ENCODE data around the gene FRRS1. TPM values are rescaled to one million over a fixed set of nuclear protein-coding genes. Genes with fewer than 3 reads are reported as not detected.

Gene FRRS1
- total and polyA plus RNA-seq, 2 of the 4 experiments (the other 2 are of a cell fraction) = 3.8 to 23.5 TPM

GRCh38 chr1:99677416-99677815 lies 89.0 kb downstream of the FRRS1 start:
- H3K27me3 ChIP-seq (ENCODE audit: control insufficient read depth, insufficient read depth, low read length) = no peaks in the 10 kb centered on the region
- TF ChIP-seq CHD1 (IDR thresholded peaks at IDR 0.05; ENCODE audit: low read depth, low read length) (no peak), MAFK (IDR thresholded peaks at IDR 0.05; ENCODE audit: low read depth, low read length) (no peak), RCOR1 (IDR thresholded peaks at IDR 0.05; ENCODE audit: insufficient replicate concordance, low read length) (no peak), BHLHE40 (IDR thresholded peaks at IDR 0.05; ENCODE audit: low read depth, low read length) (no peak), SMC3 (IDR thresholded peaks at IDR 0.05; ENCODE audit: low read depth, low read length) (no peak), POLR2A (IDR thresholded peaks at IDR 0.05; ENCODE audit: low read depth, low read length) (no peak), NFE2L2 (IDR thresholded peaks at IDR 0.05; ENCODE audit: low read depth, low read length) (no peak), ELK1 (IDR thresholded peaks at IDR 0.05; ENCODE audit: borderline replicate concordance, low read depth, low read length) (no peak), CEBPB (IDR thresholded peaks at IDR 0.05; ENCODE audit: low read depth, low read length) (no peak)
- TF ChIP-seq, protein P1, sequence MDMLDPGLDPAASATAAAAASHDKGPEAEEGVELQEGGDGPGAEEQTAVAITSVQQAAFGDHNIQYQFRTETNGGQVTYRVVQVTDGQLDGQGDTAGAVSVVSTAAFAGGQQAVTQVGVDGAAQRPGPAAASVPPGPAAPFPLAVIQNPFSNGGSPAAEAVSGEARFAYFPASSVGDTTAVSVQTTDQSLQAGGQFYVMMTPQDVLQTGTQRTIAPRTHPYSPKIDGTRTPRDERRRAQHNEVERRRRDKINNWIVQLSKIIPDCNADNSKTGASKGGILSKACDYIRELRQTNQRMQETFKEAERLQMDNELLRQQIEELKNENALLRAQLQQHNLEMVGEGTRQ (IDR thresholded peaks at IDR 0.05; ENCODE audit: low read depth, low read length) = no peak
- H2BK120ac ChIP-seq (ENCODE audit: low read depth, low read length) = no peak overlapping the region
- in situ Hi-C loops (cut with MboI; ENCODE audit: low sequenced_read_pairs) = no loop called here
- no peak overlapping the region for H3K4ac ChIP-seq (ENCODE audit: low read depth, low read length)
- no peak overlapping the region for H3K27ac ChIP-seq (ENCODE audit: insufficient read depth, low read length)
- no peak overlapping the region for H4K8ac ChIP-seq (ENCODE audit: low read depth in 2 of 2, low read length in 2 of 2)
- H3K23ac ChIP-seq (ENCODE audit: low read depth, low read length) = no peak overlapping the region
- intact Hi-C loops (cut with micrococcal nuclease) = no loop called here
- ChIA-PET POLR2A (ENCODE audit: unreplicated experiment) (no interaction called here), CTCF (no interaction called here)
- H3K4me3 ChIP-seq (ENCODE audit: insufficient read depth, low read depth, low read length) = no peak overlapping the region
- WGBS, 2 experiments (ENCODE audit: extremely low coverage in 2 of 2, insufficient read length in 1 of 2) = no CpG with 5 or more reads among the region's 2 CpGs
- no peak overlapping the region for H4K91ac ChIP-seq (ENCODE audit: insufficient read depth, low read depth, low read length)
- no peak overlapping the region for H2AFZ ChIP-seq (replicated peaks; ENCODE audit: low read length, poor library complexity)
- no peaks in the 10 kb centered on the region for H3K9me3 ChIP-seq (ENCODE audit: control insufficient read depth, insufficient read depth, low read length)
- no peak overlapping the region for H3K4me2 ChIP-seq (ENCODE audit: low read depth, low read length)
- no peak overlapping the region for H2BK20ac ChIP-seq (ENCODE audit: low read depth, low read length)
- no peak overlapping the region for H2AK9ac ChIP-seq (replicated peaks; ENCODE audit: low read depth, low read length, poor library complexity)
- H3K56ac ChIP-seq (ENCODE audit: extremely low read depth, insufficient read depth, low read length) = no peak overlapping the region
- no peaks in the 10 kb centered on the region for H3K36me3 ChIP-seq (ENCODE audit: control insufficient read depth, insufficient read depth, low read length)
- no peak overlapping the region for H2BK5ac ChIP-seq (ENCODE audit: low read depth, low read length, poor library complexity, severe bottlenecking)
- no peaks in the 10 kb centered on the region for H4K20me1 ChIP-seq (ENCODE audit: insufficient read depth, low read length)
- no peak overlapping the region for H4K5ac ChIP-seq (ENCODE audit: low read depth, low read length)
- no peak overlapping the region for H3K9ac ChIP-seq (ENCODE audit: low read depth, low read length)
- no peak for ATAC-seq (ENCODE audit: low read depth)
- no peaks in the 10 kb centered on the region for H3K79me1 ChIP-seq (ENCODE audit: low read depth in 1 of 2, low read length in 2 of 2)
- no peak overlapping the region for H2BK15ac ChIP-seq (ENCODE audit: low read depth, low read length)
- H3K18ac ChIP-seq (ENCODE audit: low read depth, low read length) = no peak overlapping the region
- no TSS peak for BruUV-seq (replicated peaks)
- H3K14ac ChIP-seq (replicated peaks; ENCODE audit: low read depth, low read length) = 0 out of 2 replicates have a peak overlapping the region, but pooled peaks have one; percentile 21
- dilution Hi-C loops (cut with HindIII; ENCODE audit: low sequenced_read_pairs, unreplicated experiment) = no loop called here
- H2AK5ac ChIP-seq (ENCODE audit: low read depth, low read length) = no peak overlapping the region
- no peak for DNase-seq
- H3K4me1 ChIP-seq (ENCODE audit: control insufficient read depth, insufficient read depth, low read length) = peaks cover 13% of the 10 kb centered on the region
- no peaks in the 10 kb centered on the region; the same call in 1 of the 2 replicates for H3K9me1 ChIP-seq (ENCODE audit: insufficient read depth, low read length)

Data from IMR-90 (cell line).